Nephron (organoid): Measurements from ENCODE around the gene HNRNPUL2.
A peak's percentile ranks its signal among the peaks of the same experiment; 100 is the strongest.

Experiments used
- H3K27ac Mint-ChIP-seq, 3 experiments: 2 replicates each; pipeline ENCODE4 v1.8.0; 2020; ENCODE audit warnings: mixed read lengths in 3 of 3, mild to moderate bottlenecking in 2 of 3, moderate library complexity in 1 of 3
- H3K27me3 Mint-ChIP-seq: 2 replicates; pipeline ENCODE4 v1.8.0; 2021; ENCODE audit warnings: low read depth, mild to moderate bottlenecking, moderate library complexity, mixed read lengths
- H3K36me3 Mint-ChIP-seq: 2 replicates; pipeline ENCODE4 v1.8.0; 2020; ENCODE audit warnings: low read depth, mixed read lengths
- H3K4me1 Mint-ChIP-seq: 2 replicates; pipeline ENCODE4 v1.8.0; 2020; ENCODE audit warnings: mixed read lengths
- H3K4me3 Mint-ChIP-seq, 3 experiments: 2 replicates each; pipeline ENCODE4 v1.8.0; 2020; ENCODE audit warnings: mild to moderate bottlenecking in 3 of 3, mixed read lengths in 3 of 3, moderate library complexity in 2 of 3
- H3K9me3 Mint-ChIP-seq: 2 replicates; pipeline ENCODE4 v1.8.0; 2020; ENCODE audit warnings: mixed read lengths
- TF ChIP-seq, protein P1 (sequence below), 3 experiments: fragments of 200-600 bp; sonication (generic); IDR thresholded peaks; one replicate each; pipeline ENCODE4 v1.5.0; 2021; ENCODE audit warnings: antibody characterized with exemption in 3 of 3; ENCODE audit not compliant: unreplicated experiment in 3 of 3

HNRNPUL2 gene

DNA sequence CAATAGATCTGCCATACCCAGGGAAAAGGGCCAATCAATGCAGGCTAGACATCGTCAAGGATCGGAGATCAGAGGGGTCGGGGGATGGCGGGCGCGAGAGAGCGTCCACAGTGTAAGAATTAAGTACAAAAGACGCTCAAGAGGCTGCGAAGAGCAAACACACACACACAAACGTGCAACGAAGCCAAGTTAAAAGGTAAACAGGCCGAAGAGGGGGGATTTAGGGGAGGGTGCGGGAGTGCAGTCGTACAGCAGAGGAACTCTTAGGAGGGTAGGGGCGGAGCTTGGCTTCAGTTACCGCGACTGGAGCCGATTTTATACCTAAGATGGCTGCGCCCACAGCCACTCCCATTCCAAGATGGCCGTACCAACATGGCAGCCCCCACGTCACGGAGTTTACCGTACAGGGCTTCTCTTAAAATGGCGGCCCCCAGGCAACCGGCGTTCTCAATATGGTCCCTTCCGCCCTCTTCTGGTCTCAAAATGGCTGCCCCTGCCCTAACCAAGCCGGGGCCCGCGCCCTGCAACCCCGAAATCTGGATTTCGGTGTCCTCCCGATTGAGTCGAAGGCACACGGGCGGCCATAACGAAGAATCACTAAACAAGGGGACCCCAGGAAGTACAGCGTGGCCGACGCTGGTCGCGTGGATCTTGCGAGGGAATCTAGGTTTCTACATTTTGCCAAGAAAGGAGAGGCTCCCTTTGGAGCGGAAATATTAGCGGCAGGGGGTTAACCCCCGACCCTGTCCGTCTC is 17.8 kb downstream of the HNRNPUL2 start:
- TF ChIP-seq, protein P1, sequence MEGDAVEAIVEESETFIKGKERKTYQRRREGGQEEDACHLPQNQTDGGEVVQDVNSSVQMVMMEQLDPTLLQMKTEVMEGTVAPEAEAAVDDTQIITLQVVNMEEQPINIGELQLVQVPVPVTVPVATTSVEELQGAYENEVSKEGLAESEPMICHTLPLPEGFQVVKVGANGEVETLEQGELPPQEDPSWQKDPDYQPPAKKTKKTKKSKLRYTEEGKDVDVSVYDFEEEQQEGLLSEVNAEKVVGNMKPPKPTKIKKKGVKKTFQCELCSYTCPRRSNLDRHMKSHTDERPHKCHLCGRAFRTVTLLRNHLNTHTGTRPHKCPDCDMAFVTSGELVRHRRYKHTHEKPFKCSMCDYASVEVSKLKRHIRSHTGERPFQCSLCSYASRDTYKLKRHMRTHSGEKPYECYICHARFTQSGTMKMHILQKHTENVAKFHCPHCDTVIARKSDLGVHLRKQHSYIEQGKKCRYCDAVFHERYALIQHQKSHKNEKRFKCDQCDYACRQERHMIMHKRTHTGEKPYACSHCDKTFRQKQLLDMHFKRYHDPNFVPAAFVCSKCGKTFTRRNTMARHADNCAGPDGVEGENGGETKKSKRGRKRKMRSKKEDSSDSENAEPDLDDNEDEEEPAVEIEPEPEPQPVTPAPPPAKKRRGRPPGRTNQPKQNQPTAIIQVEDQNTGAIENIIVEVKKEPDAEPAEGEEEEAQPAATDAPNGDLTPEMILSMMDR (IDR thresholded peaks at IDR 0.05; ENCODE audit: unreplicated experiment in 3 of 3) = no peak
- Mint-ChIP-seq H3K4me3 (peak overlapping the region; percentile 83 to 91 (median 90)), H3K27me3 (no peaks in the 10 kb centered on the region), H3K4me1 (peaks cover 49% of the 10 kb centered on the region), H3K9me3 (no peaks in the 10 kb centered on the region), H3K27ac (peak overlapping the region; percentile 96 to 99 (median 97)), H3K36me3 (peaks cover 38% of the 10 kb centered on the region)

DNA sequence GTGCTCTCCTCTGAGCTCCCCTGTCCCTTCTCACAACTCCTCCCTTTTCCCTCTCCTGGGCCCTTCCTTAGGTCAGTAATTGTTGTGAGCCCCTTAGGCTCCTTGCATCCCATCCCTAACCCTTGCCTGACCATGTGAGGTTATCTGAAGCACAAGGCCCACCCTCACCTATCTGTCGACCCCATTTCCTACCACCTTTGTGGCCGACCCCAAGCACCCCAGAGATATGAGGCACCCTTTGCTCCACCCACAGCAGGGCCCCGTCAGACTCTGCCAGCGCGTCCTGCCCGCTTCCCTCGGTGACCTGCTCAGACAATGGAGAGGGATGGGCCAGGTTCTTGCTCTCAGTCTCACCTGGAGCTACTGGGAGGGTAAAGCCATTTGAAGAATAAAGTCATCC is 18.5 kb downstream of the HNRNPUL2 start:
- Mint-ChIP-seq H3K4me3 (peak overlapping the region; percentile 83 to 91 (median 90)), H3K4me1 (peaks cover 49% of the 10 kb centered on the region), H3K36me3 (peaks cover 33% of the 10 kb centered on the region), H3K27me3 (no peaks in the 10 kb centered on the region), H3K27ac (peak overlapping the region; percentile 96 to 99 (median 97)), H3K9me3 (no peaks in the 10 kb centered on the region)
- TF ChIP-seq, protein P1 (IDR thresholded peaks at IDR 0.05; ENCODE audit: unreplicated experiment in 3 of 3) = no peak

DNA sequence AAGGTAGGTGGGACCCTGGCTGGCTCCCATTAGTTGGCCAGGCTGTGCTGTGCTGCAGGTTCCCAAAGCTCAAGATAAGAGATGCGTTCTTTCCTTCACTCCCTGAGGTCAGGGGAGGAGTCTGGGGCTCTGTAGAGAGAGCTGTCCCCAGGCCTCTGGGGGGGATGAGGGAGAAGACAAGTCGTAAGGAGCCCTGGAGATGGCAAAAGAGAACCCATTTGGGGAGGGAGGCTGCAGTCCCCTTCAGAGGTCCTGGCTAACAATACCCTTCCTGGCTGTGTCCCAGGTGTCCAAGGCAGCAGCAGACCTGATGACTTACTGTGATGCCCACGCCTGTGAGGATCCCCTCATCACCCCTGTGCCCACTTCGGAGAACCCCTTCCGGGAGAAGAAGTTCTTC is 18.9 kb downstream of the HNRNPUL2 start:
- Mint-ChIP-seq H3K9me3 (no peaks in the 10 kb centered on the region), H3K4me3 (peak overlapping the region; percentile 83 to 91 (median 90)), H3K27me3 (no peaks in the 10 kb centered on the region), H3K36me3 (peaks cover 30% of the 10 kb centered on the region), H3K27ac (peak overlapping the region; percentile 96 to 99 (median 97)), H3K4me1 (peaks cover 46% of the 10 kb centered on the region)
- TF ChIP-seq, protein P1 (IDR thresholded peaks at IDR 0.05; ENCODE audit: unreplicated experiment in 3 of 3) = no peak

DNA sequence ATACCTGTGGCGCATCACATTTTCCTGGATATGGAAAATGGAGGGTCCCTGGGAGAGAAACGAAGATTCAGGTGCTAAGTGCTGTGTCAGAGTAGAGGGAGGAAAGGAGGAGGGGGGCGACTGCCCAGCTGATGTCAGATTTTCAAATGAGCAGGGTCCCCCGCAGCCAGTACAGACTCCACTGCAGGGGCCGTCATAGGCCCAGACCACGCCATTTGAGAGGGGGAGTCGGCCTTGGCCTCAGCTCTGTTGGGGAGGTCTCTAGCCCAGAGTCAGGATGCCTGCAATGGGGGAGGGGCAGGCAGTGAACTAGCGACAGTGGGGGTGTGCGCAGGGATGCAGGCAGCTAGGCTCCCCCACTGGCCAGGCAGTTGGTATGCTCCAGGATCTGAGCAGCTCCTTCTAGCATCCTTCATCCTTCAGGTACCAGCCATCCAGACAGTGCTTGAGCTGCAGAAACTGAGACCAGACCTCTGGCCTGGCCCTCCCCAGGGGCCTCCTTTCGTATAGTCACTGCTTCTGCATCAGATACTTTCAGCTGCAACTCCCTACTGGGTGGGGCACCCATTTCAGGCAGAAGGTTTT is 19.9 kb downstream of the HNRNPUL2 start, which contains the start of the genes BSCL2 and GNG3:
Gene BSCL2, minus strand, starts transcription at position 148 of the 585 bp plus-strand sequence. CDS start 229 bp downstream, outside the sequence.
Gene GNG3, plus strand, starts transcription at position 400 of the 585 bp plus-strand sequence. CDS start 620 bp downstream, outside the sequence.
- TF ChIP-seq, protein P1 (IDR thresholded peaks at IDR 0.05; ENCODE audit: unreplicated experiment in 3 of 3) = no peak
- H3K36me3 Mint-ChIP-seq = peaks cover 24% of the 10 kb centered on the region
- no peaks in the 10 kb centered on the region for H3K27me3 Mint-ChIP-seq
- H3K4me3 Mint-ChIP-seq = peak within 1 kb of the TSS; percentile 83 to 91 (median 90)
- no peaks in the 10 kb centered on the region for H3K9me3 Mint-ChIP-seq
- peak within 1 kb of the TSS; percentile 96 to 99 (median 97) for H3K27ac Mint-ChIP-seq
- peaks cover 39% of the 10 kb centered on the region for H3K4me1 Mint-ChIP-seq

DNA sequence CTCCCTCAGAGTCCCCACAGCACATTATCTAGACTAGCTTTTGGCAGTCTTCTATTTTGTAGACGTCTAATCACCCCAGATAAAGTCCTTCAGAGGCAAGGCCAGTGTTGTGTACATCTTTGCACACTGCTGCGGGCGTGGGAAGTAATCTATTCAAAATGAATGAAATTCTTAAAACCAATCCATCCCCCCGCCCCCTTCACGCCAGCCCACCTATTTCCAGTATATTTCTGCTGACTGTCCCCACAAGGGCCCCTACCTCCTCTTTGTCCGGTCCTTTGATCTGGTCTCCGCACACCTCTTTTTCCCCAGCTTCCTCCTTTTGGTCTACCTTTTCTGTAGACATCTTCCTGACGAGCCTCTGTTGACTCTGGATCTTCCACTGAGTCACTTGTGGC is 20.4 kb downstream of the HNRNPUL2 start:
- H3K27ac Mint-ChIP-seq = peak overlapping the region; percentile 96 to 99 (median 97)
- peaks cover 39% of the 10 kb centered on the region for H3K4me1 Mint-ChIP-seq
- H3K9me3 Mint-ChIP-seq = no peaks in the 10 kb centered on the region
- no peaks in the 10 kb centered on the region for H3K27me3 Mint-ChIP-seq
- TF ChIP-seq, protein P1 (IDR thresholded peaks at IDR 0.05; ENCODE audit: unreplicated experiment in 3 of 3) = no peak
- peaks cover 25% of the 10 kb centered on the region for H3K36me3 Mint-ChIP-seq
- peak overlapping the region; percentile 83 to 91 (median 90) for H3K4me3 Mint-ChIP-seq
